Hematopoietic multipotent progenitor cell treated with erythropoietin and hydrocortisone succinate and interleukin-3 and kit ligand, for 15 days (in vitro differentiated cells): ENCODE measurements around the gene HECTD4.
"Not testable (repeated sequence)": the region's sequence is repeated elsewhere in the genome, so short reads cannot be mapped to it uniquely, and the experiment has no call there.

Source experiments
- DNase-seq: peaks from one replicate; pipeline ENCODE4 v3.0.0-alpha.2; 2015; ENCODE audit warnings: low spot score

Gene HECTD4

GRCh38 chr12:112406519-112407488, 24.6 kb upstream of the HECTD4 start:
- no peak for DNase-seq

- no peak for DNase-seq
These were observed 19.8 kb upstream of the HECTD4 start for GRCh38 chr12:112401903-112402498.

- no peak for DNase-seq
These were observed 18.8 kb upstream of the HECTD4 start for GRCh38 chr12:112401054-112401453.

- DNase-seq, result no peak
These were observed 11.1 kb upstream of the HECTD4 start for GRCh38 chr12:112393328-112393727.

- not testable (repeated sequence) for DNase-seq
These were observed 7.9 kb upstream of the HECTD4 start for GRCh38 chr12:112389922-112390654.

GRCh38 chr12:112389228-112389627, 7.0 kb upstream of the HECTD4 start:
- no peak for DNase-seq

- DNase-seq, result peak; percentile 95
These were observed 4.5 kb upstream of the HECTD4 start for GRCh38 chr12:112386726-112387125.

GRCh38 chr12:112382866-112383265, 635 bp upstream of the HECTD4 start:
- no peak for DNase-seq

GRCh38 chr12:112381406-112381882, 787 bp downstream of the HECTD4 start:
- peak; percentile 36 for DNase-seq

- no peak for DNase-seq
These were observed 1.4 kb downstream of the HECTD4 start for GRCh38 chr12:112380663-112381405.

GRCh38 chr12:112375105-112375504, 7.1 kb downstream of the HECTD4 start:
- no peak for DNase-seq

GRCh38 chr12:112374166-112374740, 8.0 kb downstream of the HECTD4 start:
- DNase-seq, result no peak

- DNase-seq, result no peak
These were observed 11.2 kb downstream of the HECTD4 start for GRCh38 chr12:112370868-112371510.

- DNase-seq, result no peak
These were observed 12.0 kb downstream of the HECTD4 start for GRCh38 chr12:112370199-112370598.

GRCh38 chr12:112368856-112369255, 13.4 kb downstream of the HECTD4 start:
- no peak for DNase-seq

- DNase-seq, result no peak
These were observed 14.3 kb downstream of the HECTD4 start for GRCh38 chr12:112367965-112368364.

- no peak for DNase-seq
These were observed 19.9 kb downstream of the HECTD4 start for GRCh38 chr12:112362310-112362709.

- DNase-seq, result no peak
These were observed 21.0 kb downstream of the HECTD4 start for GRCh38 chr12:112361271-112361670.

- no peak for DNase-seq
These were observed 22.9 kb downstream of the HECTD4 start for GRCh38 chr12:112359290-112359689.

- DNase-seq, result peak; percentile 47
These were observed 25.0 kb downstream of the HECTD4 start for GRCh38 chr12:112357214-112357613.

GRCh38 chr12:112354399-112354798, 27.8 kb downstream of the HECTD4 start:
- peak; percentile 43 for DNase-seq
